DOHH2 (cell line): ENCODE data around the gene ANKS1B.

Source experiments
- H3F3A ChIP-seq: fragments of 200-600 bp; sonication (generic), shearing (Covaris generic); 2 replicates; pipeline ENCODE4 v1.6.0; 2016; ENCODE audit warnings: antibody characterized with exemption, mild to moderate bottlenecking; ENCODE audit not compliant: control insufficient read depth, insufficient read depth
- H3K27ac ChIP-seq: fragments of 200-600 bp; sonication (generic); 2 replicates; pipeline ENCODE4 v1.5.1; 2014; ENCODE audit warnings: low read depth, mild to moderate bottlenecking, low read length, moderate library complexity
- H3K27me3 ChIP-seq: fragments of 200-600 bp; sonication (generic); 2 replicates; pipeline ENCODE4 v1.6.1; 2014; ENCODE audit warnings: mild to moderate bottlenecking, low read length, mixed read lengths; ENCODE audit not compliant: control insufficient read depth
- H3K36me3 ChIP-seq: fragments of 200-600 bp; sonication (generic); 2 replicates; pipeline ENCODE4 v1.6.1; 2014; ENCODE audit warnings: mild to moderate bottlenecking, low read length, moderate library complexity, mixed read lengths; ENCODE audit not compliant: control insufficient read depth
- H3K4me1 ChIP-seq: fragments of 200-600 bp; sonication (generic); 2 replicates; pipeline ENCODE4 v1.6.1; 2014; ENCODE audit warnings: mild to moderate bottlenecking, low read length, mixed read lengths; ENCODE audit not compliant: control insufficient read depth
- H3K4me2 ChIP-seq: fragments of 200-600 bp; sonication (generic); 2 replicates; pipeline ENCODE4 v1.6.0; 2014; ENCODE audit warnings: mild to moderate bottlenecking, low read length, moderate library complexity
- H3K4me3 ChIP-seq: fragments of 200-600 bp; sonication (generic); 2 replicates; pipeline ENCODE4 v1.5.1; 2014; ENCODE audit warnings: mild to moderate bottlenecking, low read length, mixed read lengths
- H3K79me2 ChIP-seq: fragments of 200-600 bp; sonication (generic); 2 replicates; pipeline ENCODE4 v1.6.1; 2014; ENCODE audit warnings: mild to moderate bottlenecking, low read length, mixed read lengths; ENCODE audit not compliant: control insufficient read depth
- H3K9me2 ChIP-seq: fragments of 200-600 bp; sonication (generic); replicated peaks from 2 replicates; pipeline ENCODE4 v1.6.1; 2014; ENCODE audit warnings: mild to moderate bottlenecking, low read length, mixed read lengths; ENCODE audit not compliant: control insufficient read depth
- H3K9me3 ChIP-seq: fragments of 200-600 bp; sonication (generic); 2 replicates; pipeline ENCODE4 v1.6.1; 2014; ENCODE audit warnings: antibody characterized with exemption, low read length, mixed read lengths; ENCODE audit not compliant: control insufficient read depth, insufficient read depth
- H4K20me1 ChIP-seq: fragments of 200-600 bp; sonication (generic); 2 replicates; pipeline ENCODE4 v1.6.0; 2014; ENCODE audit warnings: low read depth, mild to moderate bottlenecking, antibody characterized with exemption, low read length, moderate library complexity; ENCODE audit not compliant: control insufficient read depth, insufficient read depth
- EZH2phosphoT487 ChIP-seq: fragments of 200-600 bp; sonication (generic); IDR thresholded peaks from 2 replicates; pipeline ENCODE4 v1.6.1; 2017; ENCODE audit warnings: borderline replicate concordance, mild to moderate bottlenecking, antibody characterized with exemption, low read length, moderate library complexity, mixed read lengths
- TF ChIP-seq, protein P1 (sequence below): fragments of 200-600 bp; sonication (generic); IDR thresholded peaks from one replicate; pipeline ENCODE4 v1.5.1; 2014; ENCODE audit warnings: antibody characterized with exemption, mild to moderate bottlenecking, low read depth, low read length; ENCODE audit not compliant: poor library complexity, severe bottlenecking

The ANKS1B gene

DNA sequence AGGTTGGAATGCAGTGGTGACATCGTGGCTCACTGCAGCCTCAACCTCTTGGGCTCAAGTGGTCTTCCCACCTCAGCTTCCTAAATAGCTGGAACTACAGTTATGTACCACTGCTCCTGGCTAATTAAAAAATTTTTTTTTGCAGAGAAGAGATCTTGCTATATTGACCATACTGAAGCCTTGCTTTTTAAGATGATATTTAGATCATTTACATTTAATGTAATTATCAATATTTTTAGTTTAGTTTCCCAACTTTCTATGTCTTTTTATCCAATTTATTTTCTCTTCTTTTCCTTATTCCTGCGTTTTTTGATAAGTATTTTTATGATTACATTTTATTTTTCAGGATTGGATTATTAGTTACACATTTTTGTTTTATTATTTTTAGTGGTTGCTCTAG is 999.6 kb downstream of the ANKS1B start:
- H3K9me3 ChIP-seq = no peaks in the 10 kb centered on the region
- no peaks in the 10 kb centered on the region for H3K27me3 ChIP-seq
- H3K79me2 ChIP-seq = no peaks in the 10 kb centered on the region
- no peaks in the 10 kb centered on the region for H3F3A ChIP-seq
- H3K4me2 ChIP-seq = no peak overlapping the region
- H4K20me1 ChIP-seq = no peaks in the 10 kb centered on the region
- H3K27ac ChIP-seq = no peak overlapping the region
- peaks cover 6% of the 10 kb centered on the region; the same call in 1 of the 2 replicates for H3K4me1 ChIP-seq
- H3K4me3 ChIP-seq = no peak overlapping the region
- no peaks in the 10 kb centered on the region for H3K9me2 ChIP-seq
- TF ChIP-seq, protein P1, sequence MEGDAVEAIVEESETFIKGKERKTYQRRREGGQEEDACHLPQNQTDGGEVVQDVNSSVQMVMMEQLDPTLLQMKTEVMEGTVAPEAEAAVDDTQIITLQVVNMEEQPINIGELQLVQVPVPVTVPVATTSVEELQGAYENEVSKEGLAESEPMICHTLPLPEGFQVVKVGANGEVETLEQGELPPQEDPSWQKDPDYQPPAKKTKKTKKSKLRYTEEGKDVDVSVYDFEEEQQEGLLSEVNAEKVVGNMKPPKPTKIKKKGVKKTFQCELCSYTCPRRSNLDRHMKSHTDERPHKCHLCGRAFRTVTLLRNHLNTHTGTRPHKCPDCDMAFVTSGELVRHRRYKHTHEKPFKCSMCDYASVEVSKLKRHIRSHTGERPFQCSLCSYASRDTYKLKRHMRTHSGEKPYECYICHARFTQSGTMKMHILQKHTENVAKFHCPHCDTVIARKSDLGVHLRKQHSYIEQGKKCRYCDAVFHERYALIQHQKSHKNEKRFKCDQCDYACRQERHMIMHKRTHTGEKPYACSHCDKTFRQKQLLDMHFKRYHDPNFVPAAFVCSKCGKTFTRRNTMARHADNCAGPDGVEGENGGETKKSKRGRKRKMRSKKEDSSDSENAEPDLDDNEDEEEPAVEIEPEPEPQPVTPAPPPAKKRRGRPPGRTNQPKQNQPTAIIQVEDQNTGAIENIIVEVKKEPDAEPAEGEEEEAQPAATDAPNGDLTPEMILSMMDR = no peak
- no peak for TF ChIP-seq EZH2phosphoT487
- H3K36me3 ChIP-seq = no peaks in the 10 kb centered on the region

DNA sequence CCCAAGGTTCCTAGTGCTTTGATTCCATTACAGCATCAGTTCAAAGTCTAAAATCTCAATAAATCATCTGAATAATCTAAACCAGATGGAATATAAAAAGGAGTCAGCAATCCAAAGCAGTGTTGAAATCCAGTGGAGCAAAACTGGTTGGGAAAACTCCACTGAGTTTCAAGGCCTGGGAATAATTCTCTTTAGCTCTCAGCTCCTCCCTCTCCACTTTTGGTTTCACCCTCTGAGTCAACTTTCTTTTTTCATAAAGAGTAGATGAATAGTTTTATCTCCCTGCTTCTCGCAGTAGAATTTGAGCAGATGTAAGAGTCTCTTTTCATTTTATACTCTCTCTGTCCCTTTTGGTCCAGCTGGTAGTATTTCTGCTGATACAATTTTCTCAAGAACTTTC is 1001.1 kb downstream of the ANKS1B start:
- TF ChIP-seq, protein P1 = no peak
- no peak for TF ChIP-seq EZH2phosphoT487
- H3F3A ChIP-seq = no peaks in the 10 kb centered on the region
- H3K9me2 ChIP-seq = no peaks in the 10 kb centered on the region
- no peaks in the 10 kb centered on the region for H3K36me3 ChIP-seq
- H3K4me1 ChIP-seq = peaks cover 6% of the 10 kb centered on the region; the same call in 1 of the 2 replicates
- H3K4me2 ChIP-seq = no peak overlapping the region
- H3K27ac ChIP-seq = no peak overlapping the region
- no peaks in the 10 kb centered on the region for H4K20me1 ChIP-seq
- no peaks in the 10 kb centered on the region for H3K9me3 ChIP-seq
- H3K4me3 ChIP-seq = no peak overlapping the region
- no peaks in the 10 kb centered on the region for H3K27me3 ChIP-seq
- no peaks in the 10 kb centered on the region for H3K79me2 ChIP-seq

DNA sequence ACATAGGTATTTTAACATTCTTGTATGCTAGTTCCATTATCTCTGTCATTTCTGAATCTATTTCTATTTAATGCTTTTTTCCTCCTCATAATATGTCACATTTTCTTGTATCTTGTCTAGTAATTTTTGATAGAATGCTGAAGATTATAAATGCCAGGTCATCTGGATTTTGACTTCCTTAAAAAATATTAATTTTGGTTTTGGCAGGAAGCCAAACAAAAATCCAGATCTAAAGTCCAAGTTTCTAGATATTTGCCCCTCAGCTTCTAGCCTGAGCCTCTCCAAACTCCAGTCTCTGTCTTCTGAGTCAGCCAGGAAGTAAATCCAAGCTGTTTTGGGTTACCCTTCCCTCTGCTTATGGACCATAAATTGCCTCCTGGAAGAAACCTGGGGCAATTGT is 1004.2 kb downstream of the ANKS1B start:
- no peaks in the 10 kb centered on the region for H3K27me3 ChIP-seq
- TF ChIP-seq, protein P1 = no peak
- no peak for TF ChIP-seq EZH2phosphoT487
- H3K9me3 ChIP-seq = no peaks in the 10 kb centered on the region
- no peaks in the 10 kb centered on the region for H3K9me2 ChIP-seq
- H3K27ac ChIP-seq = no peak overlapping the region
- no peaks in the 10 kb centered on the region for H4K20me1 ChIP-seq
- no peaks in the 10 kb centered on the region for H3F3A ChIP-seq
- H3K79me2 ChIP-seq = no peaks in the 10 kb centered on the region
- no peaks in the 10 kb centered on the region for H3K36me3 ChIP-seq
- H3K4me1 ChIP-seq = peaks cover 6% of the 10 kb centered on the region; the same call in 1 of the 2 replicates
- no peak overlapping the region for H3K4me2 ChIP-seq
- H3K4me3 ChIP-seq = no peak overlapping the region
